Right lung (tissue), 10 donors: ENCODE measurements around the gene OR52E8. TPM values are rescaled to one million over a fixed set of nuclear protein-coding genes. Genes with fewer than 3 reads are reported as not detected.

Experiments used
- DNase-seq, 2 donors: peaks; one replicate each; pipeline ENCODE4 v3.0.0-alpha.2; 2013
- long read RNA-seq, 8 donors: transcript quantifications; one replicate each; lab custom pipeline, GENCODE V29; 2026
- polyA plus RNA-seq, 5 donors: library from polyadenylated mRNA; unstranded; fragments of 120-200 nt; gene quantifications; one replicate each; pipeline versions ENCODE4 v1.2.1 to v1.2.3, GENCODE V29; 2013; ENCODE audit warnings: inconsistent platforms in 1 of 5, low replicate concordance in 1 of 5; ENCODE audit not compliant: insufficient read length in 5 of 5, insufficient read depth in 1 of 5

The OR52E8 gene
- polyA plus RNA-seq, result not detected
- long read RNA-seq, donor 1, result 0 reads
- long read RNA-seq, donor 2, result 0 reads
- long read RNA-seq, donor 3, result 0 reads
- long read RNA-seq, donor 4, result 0 reads
- long read RNA-seq, donor 5, result 0 reads
- long read RNA-seq, donor 6, result 0 reads
- long read RNA-seq, donor 7, result 0 reads
- long read RNA-seq, donor 8, result 0 reads

GRCh38 chr11:5857590-5857989 is at the start of gene OR52E8:
Gene OR52E8 (minus strand): TSS chr11:5857690. CDS start chr11:5857690, 0 bp downstream.
- no peak for DNase-seq

- no peak for DNase-seq
Measured at GRCh38 chr11:5899534-5899933, 42.0 kb upstream of the OR52E8 start.

GRCh38 chr11:5892908-5893307 is 35.4 kb upstream of the OR52E8 start, which contains the start of gene OR52E5:
Gene OR52E5 (plus strand): TSS chr11:5893208. CDS start chr11:5900777, 7,569 bp downstream.
- no peak for DNase-seq

DNA sequence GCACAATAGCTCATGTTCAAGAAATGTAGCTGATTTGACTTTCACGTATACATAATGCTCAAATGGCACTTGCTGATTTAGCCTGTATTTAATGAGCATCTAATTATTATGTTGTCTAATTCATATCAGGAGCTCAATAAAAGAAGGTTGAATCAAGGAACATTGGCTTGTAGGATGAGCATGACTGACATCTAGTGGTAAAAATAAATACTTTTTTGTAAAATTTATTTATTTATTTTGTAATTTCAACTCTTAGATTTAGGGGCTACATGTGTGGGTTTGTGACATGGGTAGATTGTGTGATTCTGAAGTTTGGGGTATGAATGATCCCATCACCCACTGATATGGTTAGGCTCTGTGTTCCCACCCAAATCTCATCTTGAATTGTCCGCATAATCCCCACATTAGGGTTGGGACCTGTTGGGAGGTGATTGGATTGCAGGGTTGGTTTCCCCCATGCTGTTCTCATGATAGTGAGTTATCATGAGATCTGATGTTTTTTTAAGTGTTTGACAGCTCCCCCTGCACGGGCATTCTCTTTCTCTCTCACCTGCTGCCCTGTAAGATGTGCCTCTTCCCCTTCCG is 33.8 kb upstream of the OR52E8 start:
- DNase-seq, result no peak

GRCh38 chr11:5887661-5888060 is 30.2 kb upstream of the OR52E8 start:
- DNase-seq, result no peak

GRCh38 chr11:5887172-5887571 is 29.7 kb upstream of the OR52E8 start:
- no peak for DNase-seq

GRCh38 chr11:5881756-5882155 is 24.3 kb upstream of the OR52E8 start:
- DNase-seq, result no peak

GRCh38 chr11:5880329-5880728 is 22.8 kb upstream of the OR52E8 start, which contains the start of gene OR52E4:
Gene OR52E4 (plus strand): TSS chr11:5880629. CDS start chr11:5884293, 3,664 bp downstream.
- no peak for DNase-seq

DNA sequence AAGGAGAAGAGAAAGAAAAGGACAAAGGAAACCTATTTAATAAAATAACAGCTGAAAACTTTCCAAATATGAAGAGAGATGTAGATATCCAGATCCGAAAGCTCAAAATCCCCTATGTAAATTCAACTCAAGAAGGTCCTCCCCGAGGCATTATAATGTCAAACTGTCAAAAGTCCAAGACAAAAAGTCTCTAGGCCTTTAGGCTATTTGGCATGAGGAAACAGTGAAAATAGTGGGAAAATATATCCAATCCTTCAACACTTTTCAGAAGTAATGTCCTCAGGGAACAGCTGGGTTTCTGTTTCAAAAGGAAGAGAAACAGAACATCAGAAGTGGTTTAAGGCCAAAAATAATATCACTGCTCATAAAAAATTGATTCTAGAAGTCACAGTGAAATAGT is 21.1 kb upstream of the OR52E8 start:
- DNase-seq, result no peak

GRCh38 chr11:5865826-5866225 is 8.3 kb upstream of the OR52E8 start:
- no peak for DNase-seq

GRCh38 chr11:5851002-5851401 is 6.5 kb downstream of the OR52E8 start:
- no peak for DNase-seq

DNA sequence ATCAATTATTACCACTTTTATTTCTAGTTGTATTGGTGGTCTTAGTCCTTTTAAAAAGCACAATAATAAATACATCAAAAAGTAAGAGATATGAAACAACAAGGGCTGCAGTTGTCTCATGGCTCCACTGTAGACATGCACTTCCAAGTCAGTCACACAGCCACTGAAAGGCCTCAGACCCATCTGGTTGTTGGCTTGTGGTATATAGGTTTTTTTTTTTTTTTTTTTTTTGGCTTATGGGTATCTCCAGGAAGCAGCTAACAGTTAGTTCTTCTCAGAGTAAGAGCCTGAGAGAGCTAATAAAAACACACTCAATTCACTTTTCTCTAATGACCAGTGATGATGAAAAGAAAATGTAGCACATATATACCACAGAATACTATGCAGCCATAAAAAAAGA is 9.8 kb downstream of the OR52E8 start:
- DNase-seq, result no peak

DNA sequence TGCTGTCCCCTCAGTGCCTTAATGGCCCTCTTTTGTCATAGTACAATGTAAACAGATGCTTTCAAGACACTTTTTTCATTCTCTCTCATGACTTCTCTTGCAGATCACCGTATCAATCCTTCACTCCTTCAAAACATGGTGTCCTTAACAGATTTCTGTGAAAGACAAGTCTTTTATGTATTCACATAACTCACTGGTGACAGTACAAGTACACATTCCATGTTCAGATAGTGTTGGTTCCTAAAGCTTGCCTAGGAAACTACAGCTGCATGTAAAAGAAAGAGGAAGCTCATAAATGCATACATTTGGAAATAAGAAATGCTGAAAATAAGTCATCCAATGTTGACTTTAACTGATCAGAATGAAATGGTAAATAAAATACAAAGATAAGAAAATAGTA is 10.8 kb downstream of the OR52E8 start:
- no peak for DNase-seq

DNA sequence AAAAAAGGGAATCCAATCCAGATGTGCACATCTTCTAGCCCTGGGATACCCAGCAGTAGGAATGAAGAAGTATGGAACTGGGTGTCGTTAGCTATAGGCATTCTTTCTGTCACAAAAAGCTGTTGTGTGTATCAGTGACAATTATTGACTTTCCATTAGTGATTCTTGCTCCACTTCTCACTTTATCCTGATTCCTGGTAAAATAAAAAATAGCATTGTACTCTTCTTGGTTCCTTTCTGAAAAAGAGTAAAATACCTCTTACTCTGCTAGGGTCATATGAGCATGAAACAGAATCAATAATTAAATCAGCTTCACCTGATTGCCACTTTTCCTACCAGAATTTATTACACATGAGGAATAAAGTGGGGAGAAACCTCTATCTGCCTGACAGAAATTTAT is 15.7 kb downstream of the OR52E8 start, which contains the start of gene OR52E6:
Gene OR52E6, minus strand, starts transcription at position 101 of the 400 bp plus-strand sequence. Its CDS starts 0 bp downstream, at position 101.
- DNase-seq, result no peak

- no peak for DNase-seq
Measured at GRCh38 chr11:5837695-5838094, 19.8 kb downstream of the OR52E8 start.

- no peak for DNase-seq
Measured at GRCh38 chr11:5833446-5833845, 24.0 kb downstream of the OR52E8 start.

- no peak for DNase-seq
Measured at GRCh38 chr11:5831196-5831829, 26.2 kb downstream of the OR52E8 start.

DNA sequence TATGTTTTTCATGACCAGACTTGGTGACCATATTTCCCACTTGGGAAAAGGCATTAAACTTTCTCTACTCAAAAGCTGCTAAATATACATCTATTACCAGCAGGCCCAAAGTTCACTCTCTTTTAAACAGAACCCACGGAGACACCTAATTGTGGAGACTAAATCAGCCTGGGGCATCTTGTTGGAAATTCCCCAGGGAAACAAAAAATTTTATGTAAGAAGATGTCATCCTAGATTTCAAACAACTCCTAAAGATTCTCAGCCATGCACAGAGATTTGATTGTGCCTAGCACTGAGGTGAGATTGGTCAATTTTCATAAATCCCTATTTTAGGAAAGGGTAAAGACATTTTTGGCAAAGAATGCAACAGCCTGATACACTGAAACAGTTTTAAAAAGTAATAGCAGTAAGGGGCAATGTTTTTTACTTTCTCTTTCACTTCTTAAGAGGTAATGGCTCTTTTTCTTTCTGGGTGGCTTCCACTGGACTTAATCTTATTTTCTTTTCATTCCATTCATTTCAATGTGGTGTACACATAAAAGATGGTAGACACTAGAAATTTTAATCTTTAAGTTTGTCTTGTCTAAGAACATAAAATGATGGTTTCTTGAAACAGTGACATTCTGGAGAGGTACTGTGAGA is 39.1 kb downstream of the OR52E8 start:
- DNase-seq, result no peak

DNA sequence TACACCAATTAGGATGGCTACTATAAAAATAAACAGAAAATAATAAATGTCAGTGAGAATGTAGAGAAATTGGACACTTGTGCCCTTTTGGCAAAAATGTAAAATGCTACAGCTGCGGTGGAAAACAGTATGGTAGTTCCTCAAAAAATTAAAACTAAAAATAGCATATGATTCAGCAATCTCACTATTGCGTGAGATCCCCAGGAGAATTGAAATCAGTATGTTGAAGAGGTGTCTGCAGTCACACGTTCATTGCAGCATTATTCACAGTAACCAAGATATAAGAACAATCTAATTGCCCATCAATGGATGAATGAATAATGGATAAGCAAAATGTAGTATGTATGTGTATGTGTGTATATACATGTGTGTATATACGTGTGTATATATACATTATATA is 42.0 kb downstream of the OR52E8 start:
- DNase-seq, result no peak

GRCh38 chr11:5809905-5810795 is 47.3 kb downstream of the OR52E8 start:
- DNase-seq, result no peak

- peak in 1 of 2 donors; percentile 6 for DNase-seq
Measured at GRCh38 chr11:5809122-5809519, 48.4 kb downstream of the OR52E8 start.
